OCI-LY7 (cell line): Measurements from ENCODE around the gene LYRM4. TPM values are rescaled to one million over a fixed set of nuclear protein-coding genes. Genes with fewer than 3 reads are reported as not detected.

Source experiments
- BruUV-seq: library from RNA; stranded (reverse); fragments of 400-500 nt; replicated peaks from 2 replicates; lab custom pipeline; 2021; lab: Mats Ljungman, UMichigan
- CTCF ChIA-PET: fragments of 300-600 bp; sonication (Branson Sonifier 250); formaldehyde crosslinking; loops from one replicate; lab custom pipeline; 2022; ENCODE audit warnings: antibody characterized with exemption; ENCODE audit not compliant: unreplicated experiment; lab: Charles Lee
- POLR2A ChIA-PET: fragments of 300-600 bp; sonication (Branson Sonifier 250); formaldehyde crosslinking; loops from one replicate; lab custom pipeline; 2022; ENCODE audit warnings: antibody characterized with exemption; lab: Charles Lee
- DNase-seq: peaks from one replicate; pipeline ENCODE4 v3.0.0-alpha.2; 2015; ENCODE audit warnings: low spot score
- H2AFZ ChIP-seq: fragments of 200-600 bp; sonication (generic), shearing (Covaris generic); 2 replicates; pipeline ENCODE4 v1.6.1; 2014; ENCODE audit warnings: mild to moderate bottlenecking, antibody characterized with exemption, low read length, moderate library complexity
- H3K27ac ChIP-seq: fragments of 200-600 bp; sonication (generic); 2 replicates; pipeline ENCODE4 v1.5.1; 2014; ENCODE audit warnings: mixed run types, low read depth, mild to moderate bottlenecking, moderate library complexity, low read length, inconsistent platforms; ENCODE audit not compliant: poor library complexity, severe bottlenecking
- H3K36me3 ChIP-seq: fragments of 200-600 bp; sonication (generic); 2 replicates; pipeline ENCODE4 v1.6.1; 2014; ENCODE audit warnings: mild to moderate bottlenecking, antibody characterized with exemption, low read length, moderate library complexity, mixed read lengths; ENCODE audit not compliant: insufficient read depth
- H3K4me1 ChIP-seq: fragments of 200-600 bp; sonication (generic); 2 replicates; pipeline ENCODE4 v1.5.1; 2014; ENCODE audit warnings: mild to moderate bottlenecking, low read length; ENCODE audit not compliant: insufficient read depth, poor library complexity, severe bottlenecking
- H3K4me2 ChIP-seq: fragments of 200-600 bp; sonication (generic); 2 replicates; pipeline ENCODE4 v1.6.1; 2014; ENCODE audit warnings: mild to moderate bottlenecking, low read length
- H3K4me3 ChIP-seq: fragments of 200-600 bp; sonication (generic); 2 replicates; pipeline ENCODE4 v1.5.1; 2014; ENCODE audit warnings: mild to moderate bottlenecking, low read depth, low read length; ENCODE audit not compliant: poor library complexity, severe bottlenecking
- H3K79me2 ChIP-seq: fragments of 200-600 bp; sonication (generic); 2 replicates; pipeline ENCODE4 v1.6.1; 2016; ENCODE audit warnings: low read depth, mild to moderate bottlenecking, low read length, moderate library complexity, mixed read lengths; ENCODE audit not compliant: insufficient read depth
- H3K9me2 ChIP-seq: fragments of 200-600 bp; sonication (generic); 2 replicates; pipeline ENCODE4 v1.6.1; 2016; ENCODE audit warnings: mild to moderate bottlenecking, low read length, mixed read lengths; ENCODE audit not compliant: insufficient read depth
- H3K9me3 ChIP-seq: fragments of 200-600 bp; sonication (generic); 2 replicates; pipeline ENCODE4 v1.6.1; 2014; ENCODE audit warnings: mild to moderate bottlenecking, mixed run types, low read length, mixed read lengths
- H4K20me1 ChIP-seq: fragments of 200-600 bp; sonication (generic); 2 replicates; pipeline ENCODE4 v1.6.1; 2014; ENCODE audit warnings: mild to moderate bottlenecking, antibody characterized with exemption, low read length, moderate library complexity, mixed read lengths; ENCODE audit not compliant: insufficient read depth
- EZH2phosphoT487 ChIP-seq: fragments of 200-600 bp; sonication (generic); IDR thresholded peaks from 2 replicates; pipeline ENCODE4 v1.6.1; 2018; ENCODE audit warnings: low read depth, borderline replicate concordance, mild to moderate bottlenecking, mixed run types, antibody characterized with exemption, low read length, moderate library complexity, mixed read lengths
- intact Hi-C: fragments of 100-400 bp; cut with micrococcal nuclease; formaldehyde crosslinking; loops from one replicate; pipeline ENCODE4 v1.10.0; 2022; ENCODE audit not compliant: unreplicated experiment
- total RNA-seq, 2 experiments: library from RNA; depleted of rRNA in 1 of 2; stranded (reverse); fragments of >200 nt in 1 of 2; shearing (Covaris generic) in 1 of 2; gene quantifications; 2 replicates each; pipeline ENCODE4 v1.2.3, GENCODE V29; 2014 to 2022
- TF ChIP-seq, protein P1 (sequence below): fragments of 200-600 bp; sonication (generic); conservative IDR thresholded peaks from 2 replicates; pipeline ENCODE4 v1.5.1; 2014; ENCODE audit warnings: mild to moderate bottlenecking, antibody characterized with exemption, low read length, moderate library complexity, mixed read lengths

LYRM4 gene
- total RNA-seq, 2 experiments from 2014 or later: 19.6 to 34.3 TPM

DNA sequence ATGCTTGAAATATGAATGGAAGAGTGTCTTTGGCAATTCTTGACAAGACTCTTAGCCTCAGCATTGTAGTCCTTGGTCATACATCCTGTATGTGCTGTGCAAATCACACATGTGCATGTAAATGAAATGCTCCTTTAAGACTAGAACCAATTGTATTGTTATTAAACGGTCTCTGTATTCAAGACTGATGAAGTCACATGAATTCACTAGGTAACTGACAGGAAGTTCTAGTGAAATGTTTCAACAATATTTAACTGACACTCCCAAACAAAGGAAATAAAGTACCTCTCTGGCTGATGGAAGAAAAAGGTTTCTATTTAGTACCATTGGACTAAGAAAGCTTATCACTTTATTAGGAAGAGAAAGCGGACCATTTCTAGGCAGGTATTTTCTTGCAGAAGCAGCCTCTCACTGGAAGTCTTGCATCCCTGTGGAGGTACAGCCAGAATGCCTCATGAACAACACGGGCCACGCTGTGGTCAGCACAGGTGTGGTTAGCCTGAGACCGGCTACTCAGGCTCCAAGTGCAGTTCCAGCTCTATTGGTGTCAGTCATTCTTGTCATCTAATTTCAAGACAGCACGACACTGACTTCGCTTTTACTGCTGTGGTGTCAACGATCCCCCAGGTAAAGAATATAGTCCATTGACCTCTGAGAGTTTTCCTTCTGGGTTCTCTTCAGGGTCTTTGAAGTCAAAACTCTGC, 158.3 kb downstream of the LYRM4 start:
- ChIA-PET POLR2A (interaction anchor here (0.6 to 0.9 kb wide), 2 partner anchors 345 to 1495 kb away, joined by 3 to 4 read pairs; no protein-coding TSS in a partner anchor), CTCF (no interaction called here)
- Histone ChIP-seq H3K4me2 (no peak overlapping the region), H3K27ac (no peak overlapping the region), H3K4me3 (no peak overlapping the region), H3K36me3 (no peaks in the 10 kb centered on the region), H4K20me1 (no peaks in the 10 kb centered on the region), H3K9me3 (no peaks in the 10 kb centered on the region), H2AFZ (no peak overlapping the region), H3K79me2 (no peaks in the 10 kb centered on the region), H3K4me1 (no peaks in the 10 kb centered on the region), H3K9me2 (no peaks in the 10 kb centered on the region)
- BruUV-seq: no TSS peak
- TF ChIP-seq, protein P1, sequence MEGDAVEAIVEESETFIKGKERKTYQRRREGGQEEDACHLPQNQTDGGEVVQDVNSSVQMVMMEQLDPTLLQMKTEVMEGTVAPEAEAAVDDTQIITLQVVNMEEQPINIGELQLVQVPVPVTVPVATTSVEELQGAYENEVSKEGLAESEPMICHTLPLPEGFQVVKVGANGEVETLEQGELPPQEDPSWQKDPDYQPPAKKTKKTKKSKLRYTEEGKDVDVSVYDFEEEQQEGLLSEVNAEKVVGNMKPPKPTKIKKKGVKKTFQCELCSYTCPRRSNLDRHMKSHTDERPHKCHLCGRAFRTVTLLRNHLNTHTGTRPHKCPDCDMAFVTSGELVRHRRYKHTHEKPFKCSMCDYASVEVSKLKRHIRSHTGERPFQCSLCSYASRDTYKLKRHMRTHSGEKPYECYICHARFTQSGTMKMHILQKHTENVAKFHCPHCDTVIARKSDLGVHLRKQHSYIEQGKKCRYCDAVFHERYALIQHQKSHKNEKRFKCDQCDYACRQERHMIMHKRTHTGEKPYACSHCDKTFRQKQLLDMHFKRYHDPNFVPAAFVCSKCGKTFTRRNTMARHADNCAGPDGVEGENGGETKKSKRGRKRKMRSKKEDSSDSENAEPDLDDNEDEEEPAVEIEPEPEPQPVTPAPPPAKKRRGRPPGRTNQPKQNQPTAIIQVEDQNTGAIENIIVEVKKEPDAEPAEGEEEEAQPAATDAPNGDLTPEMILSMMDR: no peak
- TF ChIP-seq EZH2phosphoT487: no peak
- no peak for DNase-seq
- intact Hi-C loops: no loop called here

DNA sequence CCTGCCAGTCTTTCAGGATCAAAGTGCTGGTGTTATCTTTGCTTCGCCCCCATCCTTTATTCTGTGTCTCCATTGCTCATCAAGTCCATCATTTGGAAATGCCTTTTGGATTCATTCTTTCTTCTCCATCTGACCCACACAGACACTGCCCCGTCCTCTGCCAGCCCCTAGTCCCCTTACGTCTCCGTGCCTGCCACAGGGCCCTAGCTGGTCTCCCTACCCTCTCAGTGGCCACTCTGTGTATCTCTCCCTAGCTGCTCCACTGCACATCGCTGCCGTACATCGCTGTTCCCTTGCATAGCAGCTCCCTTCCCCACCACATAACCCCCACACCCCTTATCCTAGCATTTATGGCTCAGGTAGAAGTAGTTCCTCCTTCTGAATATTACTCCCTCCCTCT, 159.9 kb downstream of the LYRM4 start:
- Histone ChIP-seq H3K79me2 (no peaks in the 10 kb centered on the region), H2AFZ (no peak overlapping the region), H3K9me3 (no peaks in the 10 kb centered on the region), H3K27ac (no peak overlapping the region), H3K4me1 (no peaks in the 10 kb centered on the region), H3K4me3 (no peak overlapping the region), H3K4me2 (no peak overlapping the region), H3K9me2 (no peaks in the 10 kb centered on the region), H4K20me1 (no peaks in the 10 kb centered on the region), H3K36me3 (no peaks in the 10 kb centered on the region)
- POLR2A ChIA-PET: no interaction called here
- no peak for DNase-seq
- intact Hi-C loops: no loop called here
- CTCF ChIA-PET: no interaction called here
- TF ChIP-seq, protein P1: no peak
- TF ChIP-seq EZH2phosphoT487: no peak
- no TSS peak for BruUV-seq

DNA sequence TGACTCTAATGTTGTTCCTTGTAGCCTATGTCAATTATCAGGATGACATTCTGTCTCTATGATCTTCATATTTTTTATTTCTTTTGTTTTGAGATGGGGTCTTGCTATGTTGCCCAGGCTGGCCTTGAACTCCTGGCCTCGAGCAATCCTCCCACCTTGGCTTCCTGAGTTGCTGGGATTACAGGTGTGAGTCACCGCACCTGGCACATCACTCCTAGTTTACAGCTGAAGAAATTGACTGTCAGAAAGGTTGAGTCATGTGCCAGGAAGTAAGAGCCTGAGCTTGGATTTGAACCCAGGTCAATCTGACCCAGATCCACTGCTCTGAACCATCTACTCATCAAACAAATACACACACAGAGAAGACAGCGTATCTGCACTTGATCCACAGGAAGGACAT, 161.2 kb downstream of the LYRM4 start:
- no peaks in the 10 kb centered on the region for H4K20me1 ChIP-seq
- ChIA-PET POLR2A (no interaction called here), CTCF (interaction anchor here (0.6 kb wide), 1 partner anchor 1641 kb away, joined by 3 read pairs; no protein-coding TSS in a partner anchor)
- no peak for TF ChIP-seq EZH2phosphoT487
- TF ChIP-seq, protein P1: no peak
- BruUV-seq: no TSS peak
- no peak overlapping the region for H3K27ac ChIP-seq
- intact Hi-C loops: no loop called here
- H3K36me3 ChIP-seq: no peaks in the 10 kb centered on the region
- H3K9me3 ChIP-seq: no peaks in the 10 kb centered on the region
- no peak for DNase-seq
- no peaks in the 10 kb centered on the region for H3K79me2 ChIP-seq
- no peak overlapping the region for H3K4me3 ChIP-seq
- no peak overlapping the region for H2AFZ ChIP-seq
- no peaks in the 10 kb centered on the region for H3K4me1 ChIP-seq
- H3K4me2 ChIP-seq: no peak overlapping the region
- H3K9me2 ChIP-seq: no peaks in the 10 kb centered on the region
